Activated CD4-positive, alpha-beta T cell treated with anti-CD3 and anti-CD28 coated beads, Interleukin-2, Interleukin-4, amounts not matched to agents 100 ng/mL and 50 ng/mL, durations not matched to agents 16 hours and 8 hours (primary cell): ENCODE measurements around the gene TSPAN3.

Source experiments
- DNase-seq: peaks from one replicate; pipeline ENCODE4 v3.0.0-alpha.2; 2020; ENCODE audit warnings: low spot score

Gene TSPAN3

GRCh38 chr15:77053709-77054108 lies 17.2 kb downstream of the TSPAN3 start:
- DNase-seq, result no peak

- DNase-seq, result no peak
Measured at GRCh38 chr15:77052556-77052955, 18.4 kb downstream of the TSPAN3 start.

- DNase-seq, result no peak
Measured at GRCh38 chr15:77048135-77048876, 22.6 kb downstream of the TSPAN3 start.

GRCh38 chr15:77046704-77047412 lies 24.1 kb downstream of the TSPAN3 start:
- no peak for DNase-seq

- DNase-seq, result no peak
Measured at GRCh38 chr15:77045985-77046384, 24.9 kb downstream of the TSPAN3 start.

- no peak for DNase-seq
Measured at GRCh38 chr15:77044228-77045042, 26.5 kb downstream of the TSPAN3 start.

GRCh38 chr15:77042955-77043920 lies 27.7 kb downstream of the TSPAN3 start:
- no peak for DNase-seq

GRCh38 chr15:77042245-77042919 lies 28.5 kb downstream of the TSPAN3 start:
- no peak for DNase-seq

GRCh38 chr15:77040673-77041072 lies 30.2 kb downstream of the TSPAN3 start:
- DNase-seq, result no peak

GRCh38 chr15:77039848-77040247 lies 31.1 kb downstream of the TSPAN3 start:
- DNase-seq, result no peak

- no peak for DNase-seq
Measured at GRCh38 chr15:77039217-77039533, 31.7 kb downstream of the TSPAN3 start.

- DNase-seq, result no peak
Measured at GRCh38 chr15:77038312-77039216, 32.3 kb downstream of the TSPAN3 start.

- DNase-seq, result no peak
Measured at GRCh38 chr15:77037388-77038209, 33.3 kb downstream of the TSPAN3 start.

- no peak for DNase-seq
Measured at GRCh38 chr15:77036537-77037387, 34.1 kb downstream of the TSPAN3 start.

- no peak for DNase-seq
Measured at GRCh38 chr15:77035999-77036471, 34.9 kb downstream of the TSPAN3 start.

- no peak for DNase-seq
Measured at GRCh38 chr15:77035584-77035983, 35.3 kb downstream of the TSPAN3 start.

- no peak for DNase-seq
Measured at GRCh38 chr15:77034695-77035489, 36.0 kb downstream of the TSPAN3 start.
